Measurements from ENCODE around the gene B3GAT3. TPM values are rescaled to one million over a fixed set of nuclear protein-coding genes. Genes with fewer than 3 reads are reported as not detected.
"Not testable (repeated sequence)": the region's sequence is repeated elsewhere in the genome, so short reads cannot be mapped to it uniquely, and the experiment has no call there.

Gene B3GAT3
- total RNA-seq, 4 donors from 2014 or later: 23.0 to 33.4 (median 25.1) TPM

GRCh38 chr11:62622476-62623089, 797 bp upstream of the B3GAT3 start:
- 86% methylated on average over 7 of the region's 7 CpGs for WGBS, 2 donors
- no peak for TF ChIP-seq CTCF (IDR thresholded peaks at IDR 0.05)
- TF ChIP-seq POLR2A (IDR thresholded peaks at IDR 0.05): no peak
- Histone ChIP-seq H3K36me3 (peaks cover 20 to 25% of the 10 kb centered on the region in 2 donors), H3K9me3 (no peaks in the 10 kb centered on the region), H3K27ac (peak overlapping the region; percentile 49 to 77 (median 67)), H3K27me3 (no peaks in the 10 kb centered on the region), H3K4me1 (peaks cover 4 to 14% of the 10 kb centered on the region in 2 donors), H3K4me3 (replicated peaks in 1 of 3) (no peak overlapping the region)
- intact Hi-C loops (cut with DNase I): no loop called here
- no peak for DNase-seq

- H3K27ac ChIP-seq: peak overlapping the region; percentile 34 to 77 (median 67)
- peak overlapping the region; percentile 19 to 54 (median 28) for H3K4me3 ChIP-seq (replicated peaks in 1 of 3)
- intact Hi-C loops (cut with DNase I): no loop called here
- H3K4me1 ChIP-seq: peaks cover 4 to 14% of the 10 kb centered on the region in 2 donors
- 33 to 37% methylated on average over 8 of the region's 8 CpGs for WGBS, 2 donors
- no peaks in the 10 kb centered on the region for H3K27me3 ChIP-seq
- DNase-seq: no peak
- no peak for TF ChIP-seq POLR2A (IDR thresholded peaks at IDR 0.05)
- no peak for TF ChIP-seq CTCF (IDR thresholded peaks at IDR 0.05)
- H3K9me3 ChIP-seq: no peaks in the 10 kb centered on the region
- H3K36me3 ChIP-seq: peaks cover 9 to 20% of the 10 kb centered on the region in 2 donors
These were observed 689 bp downstream of the B3GAT3 start for GRCh38 chr11:62621027-62621566.

GRCh38 chr11:62616957-62617356, 4.8 kb downstream of the B3GAT3 start:
- DNase-seq; H3K9me3 ChIP-seq; H3K27me3 ChIP-seq; H3K27ac ChIP-seq; H3K36me3 ChIP-seq; intact Hi-C loops (cut with DNase I); H3K4me3 ChIP-seq (replicated peaks in 1 of 3): not testable (repeated sequence)
- peaks cover 0 to 16% of the 10 kb centered on the region in 2 donors for H3K4me1 ChIP-seq
- 93 to 94% methylated on average over 8 of the region's 14 CpGs for WGBS, 2 donors

GRCh38 chr11:62615521-62615920, 6.3 kb downstream of the B3GAT3 start:
- intact Hi-C loops (cut with DNase I): no loop called here
- H3K4me3 ChIP-seq (replicated peaks in 1 of 3): no peak overlapping the region
- H3K27ac ChIP-seq: no peak overlapping the region
- 92% methylated on average over 7 of the region's 7 CpGs for WGBS, 2 donors
- no peaks in the 10 kb centered on the region for H3K27me3 ChIP-seq
- TF ChIP-seq CTCF (IDR thresholded peaks at IDR 0.05): no peak
- TF ChIP-seq POLR2A (IDR thresholded peaks at IDR 0.05): no peak
- no peaks in the 10 kb centered on the region for H3K9me3 ChIP-seq
- H3K36me3 ChIP-seq: peaks cover 0 to 8% of the 10 kb centered on the region in 2 donors
- peaks cover 10 to 20% of the 10 kb centered on the region in 2 donors for H3K4me1 ChIP-seq
- no peak for DNase-seq

GRCh38 chr11:62614275-62614674, 7.5 kb downstream of the B3GAT3 start:
- Histone ChIP-seq H3K9me3 (no peaks in the 10 kb centered on the region), H3K27ac (no peak overlapping the region), H3K4me1 (peaks cover 10 to 21% of the 10 kb centered on the region in 2 donors), H3K27me3 (no peaks in the 10 kb centered on the region), H3K4me3 (replicated peaks in 1 of 3) (no peak overlapping the region), H3K36me3 (peaks cover 0 to 8% of the 10 kb centered on the region in 2 donors)
- DNase-seq: no peak
- TF ChIP-seq POLR2A (IDR thresholded peaks at IDR 0.05): no peak
- intact Hi-C loops (cut with DNase I): no loop called here
- WGBS, 2 donors: 78 to 85% methylated on average over 8 of the region's 8 CpGs

GRCh38 chr11:62613291-62613778, 8.5 kb downstream of the B3GAT3 start:
- peak overlapping the region; percentile 36 to 95 (median 87) for H3K27ac ChIP-seq
- no peak overlapping the region for H3K4me3 ChIP-seq (replicated peaks in 1 of 3)
- 39% methylated on average over 3 of the region's 15 CpGs; no CpG with 5 or more reads in 1 of the 2 donors for WGBS, 2 donors
- peaks cover 2 to 8% of the 10 kb centered on the region in 2 donors for H3K36me3 ChIP-seq
- intact Hi-C loops (cut with DNase I): no loop called here
- no peaks in the 10 kb centered on the region for H3K27me3 ChIP-seq
- no peak for TF ChIP-seq POLR2A (IDR thresholded peaks at IDR 0.05)
- no peak for TF ChIP-seq CTCF (IDR thresholded peaks at IDR 0.05)
- no peaks in the 10 kb centered on the region for H3K9me3 ChIP-seq
- DNase-seq: no peak
- H3K4me1 ChIP-seq: peaks cover 10 to 21% of the 10 kb centered on the region in 2 donors

Data from thyroid gland (tissue), 4 donors.